HUES6 (cell line): ENCODE measurements around the gene GLMP.

Source experiments
- H3K27ac ChIP-seq: 2 replicates; pipeline ENCODE4 v1.7.0; 2013; ENCODE audit warnings: low read depth, mild to moderate bottlenecking, low read length, inconsistent platforms
- H3K27me3 ChIP-seq: 2 replicates; pipeline ENCODE4 v1.6.1; 2013; ENCODE audit warnings: low read length; ENCODE audit not compliant: control insufficient read depth, insufficient read depth
- H3K36me3 ChIP-seq: 2 replicates; pipeline ENCODE4 v1.6.1; 2013; ENCODE audit warnings: low read length; ENCODE audit not compliant: control insufficient read depth, insufficient read depth
- H3K4me1 ChIP-seq: 2 replicates; pipeline ENCODE4 v1.6.1; 2013; ENCODE audit warnings: low read length; ENCODE audit not compliant: control insufficient read depth, insufficient read depth
- H3K4me3 ChIP-seq: 2 replicates; pipeline ENCODE4 v1.5.1; 2013; ENCODE audit warnings: low read depth, low read length
- H3K9ac ChIP-seq: one replicate; pipeline ENCODE4 v1.6.1; 2013; ENCODE audit warnings: mild to moderate bottlenecking, low read length
- H3K9me3 ChIP-seq: 2 replicates; pipeline ENCODE4 v1.6.1; 2013; ENCODE audit warnings: low read depth, low read length; ENCODE audit not compliant: control insufficient read depth, insufficient read depth

The GLMP gene

DNA sequence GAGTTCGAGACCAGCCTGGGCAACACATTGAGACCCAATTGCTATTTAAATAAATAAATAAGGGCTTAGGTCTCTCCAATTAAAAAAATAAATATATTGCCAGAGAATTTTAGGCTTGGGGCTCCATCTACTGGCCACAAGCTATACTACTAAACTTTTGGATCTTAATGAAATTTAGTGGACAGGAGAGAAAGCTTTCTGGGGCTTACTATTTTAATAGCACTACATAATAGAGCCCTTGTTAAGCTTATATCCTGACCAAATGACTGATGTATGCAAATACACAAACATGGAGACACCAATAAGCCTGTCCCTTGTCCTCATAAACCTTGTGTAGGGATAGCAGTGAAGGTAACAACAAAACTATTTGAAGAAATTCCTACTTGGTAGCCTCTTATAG lies 24.2 kb upstream of the GLMP start:
- Histone ChIP-seq H3K27me3 (no peaks in the 10 kb centered on the region), H3K27ac (no peak overlapping the region), H3K36me3 (peaks cover 92% of the 10 kb centered on the region), H3K9me3 (no peaks in the 10 kb centered on the region), H3K4me3 (no peak overlapping the region), H3K4me1 (no peaks in the 10 kb centered on the region), H3K9ac (no peak overlapping the region)

GRCh38 chr1:156316909-156317308 lies 21.4 kb upstream of the GLMP start:
- no peaks in the 10 kb centered on the region for H3K9me3 ChIP-seq
- peaks cover 94% of the 10 kb centered on the region for H3K36me3 ChIP-seq
- H3K4me1 ChIP-seq = no peaks in the 10 kb centered on the region
- H3K9ac ChIP-seq = no peak overlapping the region
- no peak overlapping the region for H3K4me3 ChIP-seq
- H3K27me3 ChIP-seq = no peaks in the 10 kb centered on the region
- no peak overlapping the region for H3K27ac ChIP-seq

DNA sequence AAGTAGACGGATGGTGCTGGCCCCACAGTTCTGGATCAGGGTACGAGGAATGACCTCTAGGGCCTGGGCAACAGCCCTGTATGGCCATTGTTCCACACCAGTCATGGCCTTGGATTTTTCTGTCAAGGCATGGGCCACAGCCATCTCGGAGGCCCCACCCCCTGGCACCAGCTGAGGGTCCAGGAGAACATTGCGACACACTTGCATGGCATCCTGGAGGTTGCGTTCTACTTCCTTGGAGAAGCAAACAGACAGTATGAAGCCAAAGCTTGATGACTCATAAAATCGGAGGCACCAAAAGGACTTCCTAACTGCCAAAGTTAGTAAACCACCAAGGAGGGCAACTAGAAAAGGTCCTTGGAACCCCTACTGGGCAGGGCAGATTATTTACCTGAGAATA lies 15.5 kb upstream of the GLMP start:
- Histone ChIP-seq H3K27me3 (no peaks in the 10 kb centered on the region), H3K9me3 (no peaks in the 10 kb centered on the region), H3K4me3 (no peak overlapping the region), H3K36me3 (peaks cover 93% of the 10 kb centered on the region), H3K9ac (no peak overlapping the region), H3K27ac (no peak overlapping the region), H3K4me1 (no peaks in the 10 kb centered on the region)

- Histone ChIP-seq H3K27me3 (no peaks in the 10 kb centered on the region), H3K27ac (no peak overlapping the region), H3K9ac (no peak overlapping the region), H3K36me3 (peaks cover 82% of the 10 kb centered on the region), H3K4me3 (no peak overlapping the region), H3K4me1 (no peaks in the 10 kb centered on the region), H3K9me3 (no peaks in the 10 kb centered on the region)
These were observed 12.6 kb upstream of the GLMP start for GRCh38 chr1:156308078-156308477.

DNA sequence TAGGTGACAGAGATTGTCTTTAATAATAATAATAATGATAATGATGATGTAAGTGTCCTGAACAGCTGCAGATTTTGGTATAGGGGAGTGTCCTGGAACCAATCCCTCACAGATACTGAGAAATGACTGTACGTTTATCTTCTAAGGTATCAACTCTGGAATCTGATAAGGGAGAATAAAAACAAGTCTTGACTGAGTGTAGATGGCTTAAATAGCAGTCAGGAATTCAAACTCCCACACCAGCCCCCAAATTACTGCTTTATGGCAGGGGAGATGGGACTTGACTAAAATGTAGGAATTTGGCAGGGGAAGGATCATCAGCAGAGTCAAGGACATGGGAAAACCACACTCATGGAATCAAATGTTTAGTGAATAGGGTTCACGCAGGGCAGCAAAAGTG lies 9.7 kb upstream of the GLMP start:
- H3K4me1 ChIP-seq = no peaks in the 10 kb centered on the region
- H3K36me3 ChIP-seq = peaks cover 59% of the 10 kb centered on the region
- no peak overlapping the region for H3K27ac ChIP-seq
- no peak overlapping the region for H3K4me3 ChIP-seq
- H3K27me3 ChIP-seq = no peaks in the 10 kb centered on the region
- no peaks in the 10 kb centered on the region for H3K9me3 ChIP-seq
- no peak overlapping the region for H3K9ac ChIP-seq

DNA sequence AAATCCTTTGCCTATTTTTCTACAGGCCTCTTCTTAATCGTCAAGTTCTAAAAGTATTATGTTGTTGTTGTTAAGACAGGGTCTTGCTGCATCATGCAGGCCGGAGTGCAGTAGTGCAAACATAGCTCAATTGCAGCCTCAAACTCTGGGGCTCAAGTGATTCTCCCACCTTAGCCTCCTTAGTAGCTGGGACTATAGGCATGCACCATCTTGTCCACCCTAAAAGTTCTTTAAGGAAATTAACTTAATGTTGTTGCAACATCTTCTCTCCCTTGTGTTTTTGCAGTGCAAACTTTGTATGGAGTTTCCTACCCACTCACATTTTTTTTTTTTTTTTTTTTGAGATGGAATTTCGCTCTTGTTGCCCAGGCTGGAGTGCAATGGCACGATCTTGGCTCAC lies 7.8 kb upstream of the GLMP start:
- H3K27me3 ChIP-seq = no peaks in the 10 kb centered on the region
- peaks cover 39% of the 10 kb centered on the region for H3K36me3 ChIP-seq
- H3K9ac ChIP-seq = no peak overlapping the region
- no peaks in the 10 kb centered on the region for H3K9me3 ChIP-seq
- no peak overlapping the region for H3K27ac ChIP-seq
- H3K4me3 ChIP-seq = no peak overlapping the region
- H3K4me1 ChIP-seq = no peaks in the 10 kb centered on the region

GRCh38 chr1:156298852-156299357 lies 3.4 kb upstream of the GLMP start, which contains the start of gene VHLL:
Gene VHLL, minus strand, starts transcription at chr1:156299307. Its CDS starts 118 bp downstream, at chr1:156299189.
- Histone ChIP-seq H3K36me3 (peaks cover 15% of the 10 kb centered on the region), H3K4me3 (no peak within 1 kb of the TSS), H3K27ac (no peak within 1 kb of the TSS), H3K27me3 (no peaks in the 10 kb centered on the region), H3K4me1 (peaks cover 8% of the 10 kb centered on the region), H3K9me3 (no peaks in the 10 kb centered on the region), H3K9ac (no peak within 1 kb of the TSS)

- Histone ChIP-seq H3K9ac (no peak overlapping the region), H3K4me1 (peaks cover 13% of the 10 kb centered on the region), H3K36me3 (peaks cover 17% of the 10 kb centered on the region), H3K27ac (no peak overlapping the region), H3K27me3 (no peaks in the 10 kb centered on the region), H3K9me3 (no peaks in the 10 kb centered on the region), H3K4me3 (no peak overlapping the region)
These were observed 1.6 kb downstream of the GLMP start for GRCh38 chr1:156293895-156294294.

GRCh38 chr1:156293098-156293434 lies 2.4 kb downstream of the GLMP start:
- H3K4me3 ChIP-seq = no peak overlapping the region
- H3K36me3 ChIP-seq = peaks cover 17% of the 10 kb centered on the region
- H3K9me3 ChIP-seq = no peaks in the 10 kb centered on the region
- H3K27me3 ChIP-seq = no peaks in the 10 kb centered on the region
- H3K4me1 ChIP-seq = peaks cover 13% of the 10 kb centered on the region
- H3K27ac ChIP-seq = no peak overlapping the region
- no peak overlapping the region for H3K9ac ChIP-seq

DNA sequence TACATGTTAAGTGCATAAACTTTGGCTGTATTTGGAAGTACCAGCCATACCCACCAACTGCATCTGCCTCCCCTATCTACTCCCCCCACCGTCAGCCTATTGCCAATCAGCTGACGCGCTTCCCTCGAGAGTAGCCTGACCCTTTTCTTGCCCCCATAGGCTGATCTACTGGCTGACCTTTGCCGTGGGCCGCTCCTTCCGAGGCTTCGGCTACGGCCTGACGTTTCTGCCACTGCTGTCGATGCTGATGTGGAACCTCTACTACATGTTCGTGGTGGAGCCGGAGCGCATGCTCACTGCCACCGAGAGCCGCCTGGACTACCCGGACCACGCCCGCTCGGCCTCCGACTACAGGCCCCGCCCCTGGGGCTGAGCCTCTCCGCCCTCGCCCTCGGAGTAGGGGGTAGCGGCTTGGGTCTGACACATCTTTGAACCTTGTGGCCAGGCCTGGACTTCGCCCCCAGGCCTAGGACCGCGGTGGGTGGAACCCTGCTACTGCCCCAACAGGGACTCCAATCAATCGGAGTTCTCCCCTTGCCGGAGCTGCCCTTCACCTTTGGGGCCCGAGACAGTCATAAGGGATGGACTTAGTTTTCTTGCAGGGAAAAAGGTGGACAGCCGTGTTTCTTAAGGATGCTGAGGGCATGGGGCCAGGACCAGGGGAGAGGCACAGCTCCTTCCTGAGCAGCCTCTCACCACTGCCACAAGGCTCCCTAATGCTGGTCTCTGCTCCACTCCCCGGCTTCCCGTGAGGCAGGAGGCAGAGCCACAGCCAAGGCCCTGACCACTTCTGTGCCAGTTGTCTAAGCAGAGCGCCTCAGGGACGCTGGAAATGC lies 4.0 kb downstream of the GLMP start:
- peak overlapping the region; percentile 30 for H3K9ac ChIP-seq
- no peaks in the 10 kb centered on the region for H3K27me3 ChIP-seq
- H3K9me3 ChIP-seq = no peaks in the 10 kb centered on the region
- peaks cover 13% of the 10 kb centered on the region for H3K4me1 ChIP-seq
- H3K36me3 ChIP-seq = peaks cover 17% of the 10 kb centered on the region
- no peak overlapping the region for H3K27ac ChIP-seq
- peak overlapping the region; percentile 57 for H3K4me3 ChIP-seq

DNA sequence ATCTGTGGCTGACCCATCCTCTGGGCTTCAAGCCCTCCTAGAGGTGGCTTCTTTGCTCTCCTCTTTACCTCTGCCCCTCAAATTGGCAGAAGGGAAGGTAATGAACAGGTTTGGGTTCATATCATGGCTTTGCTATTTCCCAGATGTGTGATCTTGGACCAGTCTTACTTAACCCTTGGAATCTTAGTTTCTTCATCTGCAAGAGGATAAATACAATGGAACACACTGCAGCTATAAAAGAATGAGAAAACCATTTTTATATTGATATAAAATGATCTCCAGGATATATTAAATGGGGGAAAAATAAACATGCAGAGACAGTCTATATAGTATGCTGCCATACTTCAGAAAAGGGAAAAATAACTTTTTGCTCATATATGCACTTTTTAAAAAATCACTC lies 5.6 kb downstream of the GLMP start:
- H3K4me3 ChIP-seq = no peak overlapping the region
- no peak overlapping the region for H3K27ac ChIP-seq

More for the DNA sequence above, 5.6 kb downstream of the GLMP start:
- H3K4me1 ChIP-seq = peaks cover 7% of the 10 kb centered on the region; the same call in 1 of the 2 replicates
- no peaks in the 10 kb centered on the region for H3K9me3 ChIP-seq
- no peak overlapping the region for H3K9ac ChIP-seq
- H3K36me3 ChIP-seq = peaks cover 17% of the 10 kb centered on the region
- H3K27me3 ChIP-seq = no peaks in the 10 kb centered on the region
